ENCODE results near the gene PDE6D.
"Not testable (repeated sequence)": the region's sequence is repeated elsewhere in the genome, so short reads cannot be mapped to it uniquely, and the experiment has no call there.

The PDE6D gene

DNA sequence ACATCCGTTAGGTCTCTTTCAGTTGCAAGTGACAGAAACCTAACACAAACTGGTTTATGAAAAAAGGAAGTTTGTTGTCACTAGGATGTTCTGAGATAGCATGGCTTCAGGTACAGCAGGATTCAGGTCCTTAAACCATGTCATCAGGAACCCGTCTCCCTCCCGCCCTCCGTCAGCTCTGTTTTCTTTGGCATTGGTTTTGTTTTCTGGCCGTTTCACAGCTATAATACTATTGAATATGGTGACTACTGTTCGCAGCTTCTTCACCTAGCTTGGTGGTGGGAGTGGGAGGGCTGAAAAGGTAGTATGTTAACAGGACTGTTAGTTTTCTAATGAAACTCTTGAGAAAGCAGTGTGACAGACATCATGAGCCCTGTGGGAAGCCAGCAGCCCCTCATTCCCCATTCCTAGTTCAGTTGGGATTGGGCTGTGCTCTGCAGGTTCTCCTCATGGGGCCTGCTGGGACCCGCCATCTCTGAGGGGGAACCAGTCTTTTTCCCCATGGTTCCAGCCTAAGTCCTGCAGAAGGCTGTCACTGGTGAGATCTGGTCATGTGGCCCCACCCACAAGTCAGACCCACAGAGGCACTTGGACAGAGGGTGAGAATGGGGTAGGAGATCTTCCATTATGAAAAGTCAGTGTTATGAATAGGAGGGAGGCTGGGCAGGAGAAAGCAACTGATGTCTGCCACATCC lies 60.6 kb downstream of the PDE6D start:
- no peak for DNase-seq (ENCODE audit: low read depth in 3 of 3)

DNA sequence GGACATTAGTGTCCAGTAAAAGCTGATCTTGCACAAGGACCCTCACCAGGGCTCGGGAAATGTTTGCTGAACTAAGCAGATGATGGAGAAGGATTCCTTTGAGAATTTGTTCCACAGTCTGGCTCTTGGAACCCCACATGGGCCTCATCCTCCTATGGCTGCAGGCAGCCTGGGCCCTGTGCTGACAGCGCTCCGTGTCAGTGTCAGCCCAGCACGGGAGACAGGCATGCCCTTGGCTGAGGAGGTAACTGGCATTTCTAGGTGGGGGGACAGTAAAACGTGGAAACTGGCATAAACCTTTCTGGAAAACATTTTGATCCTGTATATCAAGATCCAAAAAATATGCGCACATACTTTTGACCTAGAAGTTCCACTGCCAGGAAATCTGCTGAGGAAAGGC lies 62.3 kb downstream of the PDE6D start:
- DNase-seq (ENCODE audit: low read depth in 3 of 3), result no peak

DNA sequence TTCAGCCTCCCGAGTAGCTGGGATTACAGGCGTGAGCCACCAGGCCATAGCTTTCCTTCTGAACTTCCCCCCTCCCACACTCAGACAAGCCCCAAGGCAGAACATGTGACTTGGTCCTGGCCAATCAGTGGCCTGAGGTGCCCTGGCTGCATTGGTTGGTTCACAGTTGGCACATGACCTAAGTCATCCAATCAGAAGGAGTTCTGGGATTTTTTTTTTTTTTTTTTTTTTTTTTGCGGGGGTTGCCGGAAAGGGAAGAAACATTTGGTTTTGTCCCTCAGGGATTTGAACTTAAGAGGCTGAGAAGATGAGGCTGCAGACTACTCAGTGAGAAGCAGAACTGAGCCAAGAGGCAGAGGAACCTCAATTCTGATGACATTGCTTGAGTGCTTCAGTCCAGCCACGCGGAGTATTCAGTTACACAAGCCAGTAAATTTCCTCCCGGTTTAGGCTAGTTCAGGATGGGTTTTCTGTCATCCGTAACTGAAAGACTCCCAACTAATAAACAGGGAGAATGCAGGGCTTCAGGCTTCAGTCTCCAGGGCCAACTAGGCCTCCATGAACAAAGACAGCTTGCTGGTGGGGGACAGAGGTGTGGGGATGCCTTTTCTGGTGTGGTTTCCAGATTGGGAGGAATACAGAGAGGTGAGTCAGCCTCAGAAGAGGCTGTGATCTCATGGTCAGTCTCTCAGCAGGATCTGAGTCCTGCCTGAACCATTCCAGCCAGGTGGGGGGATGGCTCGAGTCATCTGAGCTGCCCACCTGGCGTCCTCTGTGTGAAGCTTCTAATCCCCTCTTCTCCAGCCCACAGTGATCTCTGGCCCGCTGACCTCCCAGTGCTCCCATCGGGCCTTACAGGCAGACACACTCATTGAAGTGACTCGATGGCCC lies 63.6 kb downstream of the PDE6D start:
- peak in 1 of 3 donors; percentile 47 for DNase-seq (ENCODE audit: low read depth in 3 of 3)

DNA sequence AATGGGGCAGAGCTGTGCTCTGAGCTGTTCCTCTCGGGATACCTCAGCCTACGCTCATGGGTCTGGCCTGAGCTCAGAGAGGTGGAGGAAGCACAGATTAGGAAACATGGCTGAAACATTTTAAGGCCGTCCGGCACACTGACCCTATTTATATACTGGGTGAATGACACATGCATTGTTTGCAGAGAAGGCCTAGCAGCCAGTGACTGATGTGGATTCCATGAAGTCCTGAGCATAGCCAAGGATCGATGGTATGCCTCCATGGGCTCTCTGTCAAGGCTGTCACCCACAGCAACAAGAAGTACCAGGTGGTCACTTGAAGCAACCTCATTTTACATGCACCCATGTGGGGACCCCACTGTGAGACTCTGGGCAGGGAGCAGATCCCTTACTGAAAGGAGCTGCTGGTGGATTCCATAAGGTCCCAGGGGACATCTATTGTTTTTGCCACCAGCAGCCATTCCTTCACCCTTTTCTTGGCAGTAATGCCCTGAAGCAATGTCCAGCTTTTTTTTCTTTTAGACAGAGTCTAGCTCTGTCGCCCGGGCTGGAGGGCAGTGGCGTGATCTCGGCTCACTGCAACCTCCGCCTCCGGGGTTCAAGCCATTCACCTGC lies 64.3 kb downstream of the PDE6D start:
- no peak for DNase-seq (ENCODE audit: low read depth in 3 of 3)

DNA sequence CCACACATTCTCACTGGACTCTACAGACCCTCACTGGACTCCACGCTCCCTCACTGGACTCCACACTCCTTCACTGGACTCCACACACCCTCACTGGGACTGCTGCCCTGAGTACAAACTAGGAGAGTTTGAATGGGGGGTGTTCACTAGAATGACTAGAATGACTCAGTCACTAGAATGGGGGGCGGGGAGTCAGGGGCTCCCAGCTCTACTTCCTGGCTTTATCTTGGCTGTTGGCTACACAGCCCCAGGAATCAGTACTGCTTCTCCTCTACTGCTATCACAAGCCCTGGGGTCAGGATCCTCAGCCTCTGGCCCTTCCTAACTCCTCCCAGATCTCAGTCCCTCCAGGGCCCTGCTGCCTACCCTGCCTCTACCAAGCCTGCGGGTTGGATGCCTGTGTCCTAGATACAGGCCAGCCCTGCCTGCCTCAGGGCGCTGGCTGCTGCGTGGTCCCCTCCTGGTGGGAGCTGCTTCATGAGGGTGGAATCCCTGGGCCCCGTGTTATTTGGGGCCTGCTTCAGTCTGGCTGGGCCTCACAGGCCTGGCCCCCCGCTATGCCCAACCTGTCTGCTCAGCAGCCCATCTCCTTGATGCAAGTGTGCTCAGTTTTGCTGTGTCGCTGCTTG lies 65.0 kb downstream of the PDE6D start:
- no peak for DNase-seq (ENCODE audit: low read depth in 3 of 3)

DNA sequence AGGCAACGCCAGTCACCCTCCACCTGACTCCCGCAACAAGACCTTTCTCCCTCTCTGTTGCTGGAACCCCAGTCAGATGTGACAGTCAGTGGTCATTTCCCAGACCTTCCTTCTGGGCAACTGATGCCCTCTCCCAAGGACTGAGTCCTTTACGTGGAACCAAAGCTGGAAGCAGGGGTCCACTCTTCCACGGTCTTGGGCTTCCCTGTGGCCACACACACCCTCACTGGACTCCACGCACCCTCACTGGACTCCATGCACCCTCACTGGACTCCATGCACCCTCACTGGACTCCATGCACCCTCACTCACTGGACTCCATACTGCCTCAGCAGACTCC lies 65.6 kb downstream of the PDE6D start:
- DNase-seq (ENCODE audit: low read depth in 3 of 3), result no peak

DNA sequence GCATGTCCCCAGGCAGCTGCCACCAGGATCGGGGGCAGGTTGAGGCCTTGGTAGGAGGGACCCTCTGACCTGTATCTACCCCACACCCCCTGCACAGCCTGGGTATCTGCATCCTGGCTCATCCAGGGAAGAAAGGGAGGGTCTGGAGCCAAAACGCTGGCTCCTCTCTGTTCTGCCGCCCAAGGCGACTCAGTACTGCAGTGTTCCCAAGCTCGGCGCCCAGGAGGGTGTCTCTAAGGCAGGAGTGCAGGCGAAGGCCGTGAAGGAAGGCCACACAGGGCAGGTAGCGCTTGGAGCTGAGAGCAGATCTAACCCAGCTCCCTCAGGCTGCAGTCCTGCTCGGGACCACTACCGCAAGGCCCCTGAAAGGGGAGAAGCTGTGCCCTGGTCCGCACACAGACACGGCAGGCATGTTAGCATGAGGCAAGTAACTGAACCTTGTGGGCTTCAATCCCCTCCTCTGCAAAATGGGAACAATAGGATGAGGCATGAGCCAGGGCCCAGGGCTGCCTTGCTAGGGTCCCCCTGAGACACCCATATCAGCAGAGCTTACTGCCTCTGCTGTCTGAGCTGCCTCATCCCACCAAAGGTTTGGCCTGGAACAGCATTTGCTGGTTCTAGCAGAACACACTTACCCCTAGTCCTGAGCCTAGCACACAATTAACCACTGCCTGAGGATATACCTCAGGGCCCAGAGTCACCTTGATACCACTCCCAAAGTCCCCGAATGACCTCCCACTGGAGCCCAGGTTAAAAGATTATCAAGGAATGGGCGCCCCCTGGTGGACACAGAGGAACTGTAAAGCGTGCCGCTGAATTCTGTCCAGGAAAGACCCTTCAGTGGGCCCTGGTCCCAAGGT lies 66.2 kb downstream of the PDE6D start:
- DNase-seq (ENCODE audit: low read depth in 3 of 3), result peak in 2 of 3 donors; percentile 60 to 86

DNA sequence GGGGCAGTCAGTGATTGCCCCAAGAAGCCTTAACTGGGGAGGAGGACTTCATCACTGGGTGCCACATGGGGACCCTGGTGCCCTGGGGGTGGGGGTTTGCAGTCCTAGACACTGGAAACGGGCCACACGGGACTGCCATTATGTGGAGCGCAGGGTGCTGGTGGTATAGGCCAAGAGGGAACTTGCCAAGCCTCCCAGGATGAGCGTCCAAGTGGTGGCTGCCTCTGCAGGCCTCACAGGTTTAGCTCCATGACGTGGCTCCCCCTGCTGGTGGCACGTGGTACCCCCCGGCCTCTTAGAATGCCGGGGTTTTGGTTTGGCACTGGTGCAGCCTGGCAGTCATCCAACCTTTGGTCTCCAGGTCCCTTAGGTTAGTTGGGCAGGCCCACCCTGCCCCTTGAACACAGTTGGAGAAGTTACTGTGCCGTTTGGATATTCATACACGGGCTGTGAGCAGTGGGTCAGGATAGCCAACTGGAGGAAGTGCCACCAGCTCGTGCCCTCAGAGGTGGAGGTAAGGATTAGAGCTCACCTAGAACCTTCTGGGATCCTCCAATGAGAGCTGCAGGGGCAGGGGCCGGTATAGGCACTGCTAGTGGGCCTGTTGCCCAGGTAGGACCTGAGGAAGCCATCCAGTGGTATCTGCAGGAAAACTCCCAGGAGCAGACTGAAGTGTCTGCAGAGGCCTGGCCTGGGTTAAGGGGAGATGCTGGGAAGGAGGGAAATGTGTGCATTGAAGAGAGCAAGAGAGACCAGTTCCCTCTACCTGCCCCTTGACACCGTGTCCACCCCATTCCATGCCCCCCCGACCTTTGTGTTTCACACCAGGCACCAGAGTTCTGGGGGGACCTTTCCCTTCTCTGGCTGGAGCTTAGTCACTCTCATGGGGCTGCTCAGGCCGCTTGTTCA lies 67.1 kb downstream of the PDE6D start:
- DNase-seq (ENCODE audit: low read depth in 3 of 3), result peak; percentile 85 to 90 (median 85)

DNA sequence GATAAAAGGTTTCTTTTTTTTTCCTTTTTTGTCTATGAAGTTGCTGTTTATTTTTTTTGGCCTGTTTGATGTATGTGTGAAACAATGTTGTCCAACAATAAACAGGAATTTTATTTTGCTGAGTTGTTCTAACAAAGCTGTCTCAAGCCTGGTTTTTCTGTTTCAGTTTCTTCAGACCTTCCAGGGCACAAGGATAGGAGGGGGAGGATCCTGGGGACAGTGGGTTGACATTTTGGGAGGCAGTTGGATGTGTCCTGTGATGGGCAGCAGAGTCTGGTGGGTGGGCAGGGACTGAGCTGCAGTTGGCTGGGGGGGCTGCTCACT lies 67.7 kb downstream of the PDE6D start:
- DNase-seq (ENCODE audit: low read depth in 3 of 3), result not testable (repeated sequence)

DNA sequence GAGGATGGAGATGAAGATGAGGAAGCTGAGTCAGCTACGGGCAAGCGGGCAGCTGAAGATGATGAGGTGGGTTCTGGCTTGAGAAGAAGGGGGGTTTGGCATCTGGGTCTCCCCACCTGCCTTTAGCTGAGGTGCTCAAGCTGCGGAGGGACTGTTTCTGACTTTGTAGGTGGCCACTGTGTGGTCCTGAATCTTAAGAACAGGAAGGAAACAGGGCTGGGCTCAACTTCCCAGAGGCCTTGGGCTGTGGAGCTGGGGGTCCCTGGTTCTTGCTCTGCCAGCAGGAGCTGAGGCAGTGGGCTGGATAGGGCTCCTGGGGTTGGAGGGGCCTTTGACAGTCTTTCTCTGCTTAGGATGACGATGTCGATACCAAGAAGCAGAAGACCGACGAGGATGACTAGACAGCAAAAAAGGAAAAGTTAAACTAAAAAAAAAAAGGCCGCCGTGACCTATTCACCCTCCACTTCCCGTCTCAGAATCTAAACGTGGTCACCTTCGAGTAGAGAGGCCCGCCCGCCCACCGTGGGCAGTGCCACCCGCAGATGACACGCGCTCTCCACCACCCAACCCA lies 68.5 kb downstream of the PDE6D start:
- peak in 2 of 3 donors; percentile 34 to 36 for DNase-seq (ENCODE audit: low read depth in 3 of 3)

DNA sequence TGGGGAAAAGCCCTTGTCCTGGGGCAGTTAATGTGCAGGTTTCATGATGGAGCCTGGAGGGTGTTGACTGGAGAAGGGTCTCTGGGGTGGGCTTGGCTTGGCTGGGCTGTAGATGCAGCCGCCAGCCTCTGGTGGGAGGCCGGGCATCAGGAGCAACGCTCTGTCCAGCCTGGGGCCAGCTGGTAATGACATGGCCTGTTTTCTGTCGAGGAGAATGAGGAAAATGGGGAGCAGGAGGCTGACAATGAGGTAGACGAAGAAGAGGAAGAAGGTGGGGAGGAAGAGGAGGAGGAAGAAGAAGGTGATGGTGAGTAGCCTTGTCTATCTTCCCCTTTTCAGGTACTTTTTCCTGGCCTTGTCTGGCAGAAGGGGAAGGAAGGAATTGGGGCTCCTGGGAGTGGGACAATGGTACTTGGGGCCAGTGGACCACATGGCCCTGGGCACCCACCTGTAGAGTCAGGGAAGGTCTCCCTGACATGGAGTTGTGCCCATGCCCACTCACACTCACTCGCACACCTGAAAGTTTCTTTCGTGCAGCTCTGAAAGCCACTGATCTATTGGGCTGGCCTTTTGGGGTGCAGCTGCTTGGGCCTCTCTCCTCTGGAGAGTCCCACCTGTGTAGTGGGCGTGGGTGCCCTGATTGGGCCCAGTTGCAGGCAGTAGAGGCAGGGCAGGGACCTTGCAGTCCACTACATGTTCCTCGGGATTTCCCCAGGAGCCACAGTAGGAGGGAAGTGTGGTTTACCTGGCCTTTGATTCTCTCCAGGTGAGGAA lies 69.2 kb downstream of the PDE6D start:
- no peak for DNase-seq (ENCODE audit: low read depth in 3 of 3)

DNA sequence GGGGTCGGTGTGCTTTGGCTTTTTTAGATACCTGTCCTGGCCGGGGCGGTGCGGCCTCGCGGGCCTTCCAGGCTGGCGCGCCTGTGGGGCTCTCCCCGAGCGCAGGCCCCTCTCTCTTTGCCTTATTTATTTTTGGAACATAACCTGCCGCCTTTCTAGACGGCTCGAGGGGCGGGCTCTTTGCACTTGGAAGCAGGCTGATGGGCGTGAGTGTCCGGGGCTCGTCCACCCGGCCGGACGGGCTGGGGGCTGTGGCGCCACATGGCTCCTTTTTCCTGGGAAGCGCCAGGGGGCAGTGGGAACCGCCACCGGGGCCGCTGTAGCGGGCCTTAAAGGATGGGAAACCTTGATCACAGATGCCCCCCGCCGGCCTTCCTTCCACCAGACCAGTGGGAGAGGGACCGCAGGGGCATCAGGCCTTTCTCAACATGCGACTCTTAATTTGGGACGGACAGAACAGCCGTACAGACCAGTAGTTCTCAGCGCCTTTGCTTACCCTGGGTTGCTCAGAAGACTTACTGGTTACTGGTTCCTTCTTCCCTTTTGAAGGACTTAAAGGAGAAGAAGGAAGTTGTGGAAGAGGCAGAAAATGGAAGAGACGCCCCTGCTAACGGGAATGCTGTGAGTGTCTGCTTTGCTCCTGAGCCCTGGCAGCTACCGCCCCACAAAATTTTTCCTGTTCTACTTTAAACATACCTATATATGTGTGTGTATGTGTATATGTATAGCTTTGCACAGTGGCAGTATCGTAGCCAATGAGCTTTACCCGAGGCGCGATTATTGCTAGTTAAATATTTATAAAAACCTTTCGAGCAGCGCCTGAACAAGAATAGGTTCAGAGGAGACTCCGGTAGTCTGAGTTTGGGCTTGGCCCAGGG lies 70.0 kb downstream of the PDE6D start:
- no peak for DNase-seq (ENCODE audit: low read depth in 3 of 3)

DNA sequence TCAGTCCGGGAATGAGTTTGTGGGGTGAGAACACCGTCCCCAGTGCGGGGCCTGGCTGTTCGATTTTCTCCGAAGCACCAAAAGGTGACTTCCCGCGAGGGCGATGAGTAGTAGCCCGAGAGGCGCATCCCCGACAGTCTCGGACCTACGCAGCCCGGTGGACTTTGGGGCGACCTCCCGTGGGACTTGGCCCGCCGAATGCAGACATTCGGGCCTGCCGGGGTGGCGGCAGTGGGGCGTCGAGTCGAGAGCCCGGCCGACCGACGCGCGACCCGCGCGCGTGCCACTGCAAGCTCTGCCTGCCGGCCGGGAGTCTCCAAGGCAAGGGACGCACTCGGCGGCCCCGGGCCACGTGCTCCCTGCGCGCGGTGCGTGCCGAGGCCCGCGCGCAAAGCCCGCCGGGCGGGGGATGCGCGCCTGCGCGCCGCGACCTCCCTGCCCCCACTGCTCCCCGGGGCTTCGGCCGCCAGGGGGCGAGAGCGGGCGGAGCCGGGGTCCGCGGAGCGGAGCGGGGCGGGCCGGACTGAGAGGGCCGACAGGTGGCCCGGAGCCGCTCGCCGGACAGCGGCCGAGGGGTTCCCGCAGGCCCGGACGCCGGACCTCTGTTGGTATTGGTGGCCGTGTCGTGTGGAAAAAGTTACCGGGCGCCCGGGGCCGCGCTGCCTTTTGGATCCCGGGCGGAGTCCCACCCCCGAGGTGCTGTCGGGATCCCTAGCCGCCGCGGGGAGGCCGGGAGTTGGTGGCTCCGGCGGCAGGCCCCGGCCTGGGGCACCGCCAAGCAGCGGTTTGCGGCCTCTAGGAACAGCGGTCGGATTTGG lies 70.9 kb downstream of the PDE6D start:
- peak; percentile 69 to 79 (median 74) for DNase-seq (ENCODE audit: low read depth in 3 of 3)

DNA sequence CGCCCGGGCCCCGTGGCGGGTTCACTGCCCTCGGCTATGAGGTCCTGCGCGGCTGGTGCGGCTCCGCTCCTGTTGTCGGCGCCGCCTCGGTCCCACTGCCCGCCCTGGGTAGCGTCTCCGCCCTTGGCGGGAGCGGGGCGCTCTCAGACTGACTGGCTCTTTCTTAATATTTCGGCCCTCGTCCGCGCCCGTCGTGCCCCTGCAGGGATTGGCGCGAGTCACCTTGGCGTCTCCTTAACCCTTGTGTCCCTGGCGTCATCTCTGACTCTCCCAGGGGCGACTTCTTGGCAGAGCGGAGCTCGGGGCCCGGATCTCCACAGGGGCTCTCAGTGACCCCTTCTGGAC lies 71.5 kb downstream of the PDE6D start:
- DNase-seq (ENCODE audit: low read depth in 3 of 3), result peak in 1 of 3 donors; percentile 19

DNA sequence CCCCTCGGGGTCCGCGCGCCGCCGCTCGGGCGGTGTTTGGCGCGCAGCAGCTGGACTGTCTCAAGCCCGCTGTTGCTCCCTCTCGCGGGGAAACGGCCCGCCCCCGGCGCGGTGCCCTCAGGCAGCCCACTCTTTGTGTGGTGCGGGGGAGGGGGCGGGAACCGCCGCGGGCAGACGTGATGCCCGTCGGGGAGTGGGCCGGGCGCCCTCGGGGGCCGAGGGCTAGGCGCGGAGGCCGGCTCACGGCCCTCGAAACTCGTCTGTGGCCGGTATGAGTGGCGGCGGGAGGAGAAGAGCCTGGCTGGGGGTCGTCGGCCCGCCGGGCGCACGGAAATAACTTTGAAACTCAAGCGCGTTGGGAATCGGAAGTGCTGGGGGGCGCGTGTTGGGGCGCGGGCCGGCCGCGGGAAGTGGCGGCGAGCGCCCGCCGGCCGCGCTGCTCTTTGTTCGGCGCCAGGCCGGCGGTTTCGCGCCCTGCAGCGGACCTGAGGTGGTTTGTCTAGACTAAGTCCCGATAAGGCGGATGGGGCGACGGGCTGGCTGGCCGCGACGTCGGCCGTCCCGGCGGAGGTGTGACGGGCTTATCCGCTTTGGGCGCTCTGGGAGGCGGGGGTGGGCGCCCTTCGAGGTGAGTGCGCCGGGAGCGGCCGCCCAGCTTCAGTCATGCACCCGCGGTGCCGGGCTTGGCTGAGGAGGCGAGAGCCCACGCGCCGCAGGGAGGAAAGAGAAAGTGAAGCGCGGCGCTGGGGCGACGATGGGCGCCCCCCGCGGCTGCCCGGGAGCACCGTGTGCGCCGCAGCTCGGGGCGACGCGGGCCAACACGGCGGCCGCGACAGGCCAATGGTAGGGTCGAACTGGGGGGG lies 72.1 kb downstream of the PDE6D start:
- peak in 1 of 3 donors; percentile 27 for DNase-seq (ENCODE audit: low read depth in 3 of 3)
